Endothelial cell of umbilical vein (primary cell): ENCODE measurements around the gene ADAMTSL2. TPM values are rescaled to one million over a fixed set of nuclear protein-coding genes. Genes with fewer than 3 reads are reported as not detected.
A peak's percentile ranks its signal among the peaks of the same experiment; 100 is the strongest.

Experiments used
- BruUV-seq: library from RNA; stranded (reverse); fragments of 400-500 nt; replicated peaks from 2 replicates; lab custom pipeline; 2021; lab: Mats Ljungman, UMichigan
- CTCF ChIA-PET: fragments of 300-600, 350-600 bp; sonication (Branson Sonifier 250); formaldehyde crosslinking; loops from one replicate; lab custom pipeline; 2021; ENCODE audit warnings: antibody characterized with exemption, inconsistent platforms; lab: Charles Lee
- POLR2A ChIA-PET: fragments of 300-600, 350-600 bp; sonication (Branson Sonifier 250); formaldehyde crosslinking; loops from one replicate; lab custom pipeline; 2021; ENCODE audit warnings: antibody characterized with exemption, inconsistent platforms; lab: Charles Lee
- DNase-seq: peaks from one replicate; pipeline ENCODE4 v3.0.0-alpha.2; 2011; ENCODE audit warnings: low read depth, low spot score
- FAIRE-seq: peaks from 2 replicates; lab custom pipeline; 2011; peaks lifted over from hg19 to GRCh38; lab: Jason Lieb, UNC
- H2AFZ ChIP-seq: 2 replicates; pipeline ENCODE4 v1.6.0; 2012; ENCODE audit warnings: low read depth, low read length, control low read depth, inconsistent platforms
- H3K27ac ChIP-seq: 2 replicates; pipeline ENCODE4 v1.5.1; 2011; ENCODE audit warnings: low read depth, mild to moderate bottlenecking, control low read depth, low read length, moderate library complexity; ENCODE audit not compliant: insufficient read depth
- H3K27me3 ChIP-seq, 2 experiments: 2 replicates each; pipeline versions ENCODE4 v1.6.0 to v1.6.1; 2011; ENCODE audit warnings: low read length in 2 of 2, mixed read lengths in 1 of 2; ENCODE audit not compliant: control insufficient read depth in 2 of 2, insufficient read depth in 2 of 2
- H3K36me3 ChIP-seq, 2 experiments: 2 replicates in 1 of 2; 3 replicates in 1 of 2; pipeline ENCODE4 v1.5.1; 2011; ENCODE audit warnings: low read length in 2 of 2, mild to moderate bottlenecking in 1 of 2, moderate library complexity in 1 of 2; ENCODE audit not compliant: control insufficient read depth in 2 of 2, insufficient read depth in 2 of 2; ENCODE audit errors: extremely low read depth in 1 of 2
- H3K4me1 ChIP-seq: 3 replicates; pipeline ENCODE4 v1.5.1; 2011; ENCODE audit warnings: mild to moderate bottlenecking, low read length; ENCODE audit not compliant: control insufficient read depth, insufficient read depth; ENCODE audit errors: extremely low read depth
- H3K4me2 ChIP-seq: 2 replicates; pipeline ENCODE4 v1.6.1; 2011; ENCODE audit warnings: low read length, control low read depth, mixed read lengths; ENCODE audit not compliant: insufficient read depth
- H3K4me3 ChIP-seq, 3 experiments: fragments of 200-600 bp in 1 of 3; sonication (generic), shearing (Covaris generic) in 1 of 3; replicated peaks in 1 of 3; 2 replicates each; pipeline ENCODE4 v1.5.1; 2011 to 2016; ENCODE audit warnings: control low read depth in 3 of 3, low read length in 3 of 3, mild to moderate bottlenecking in 2 of 3, inconsistent platforms in 1 of 3, low read depth in 1 of 3, moderate library complexity in 1 of 3; ENCODE audit not compliant: insufficient read depth in 1 of 3
- H3K79me2 ChIP-seq: 2 replicates; pipeline ENCODE4 v1.6.0; 2012; ENCODE audit warnings: low read length, inconsistent platforms; ENCODE audit not compliant: control insufficient read depth, insufficient read depth
- H3K9ac ChIP-seq: replicated peaks from 2 replicates; pipeline ENCODE3; 2011; ENCODE audit warnings: low read length, control low read depth; ENCODE audit not compliant: insufficient read depth; ENCODE audit errors: extremely low read depth
- H3K9me1 ChIP-seq: replicated peaks from 3 replicates; pipeline ENCODE4 v1.6.0; 2011; ENCODE audit warnings: mild to moderate bottlenecking, low read length; ENCODE audit not compliant: control insufficient read depth, insufficient read depth; ENCODE audit errors: extremely low read depth
- H3K9me3 ChIP-seq: replicated peaks from 2 replicates; pipeline ENCODE4 v1.5.1; 2012; ENCODE audit warnings: low read length, inconsistent platforms; ENCODE audit not compliant: control insufficient read depth, insufficient read depth
- H4K20me1 ChIP-seq: replicated peaks from 2 replicates; pipeline ENCODE3; 2011; ENCODE audit warnings: mild to moderate bottlenecking, low read length; ENCODE audit not compliant: control insufficient read depth, insufficient read depth; ENCODE audit errors: extremely low read depth
- CTCF ChIP-seq, 2 donors: IDR thresholded peaks; 1 replicate in 1 of 2; 2 replicates in 1 of 2; pipeline ENCODE4 v1.5.1; 2011; ENCODE audit warnings: low read length in 2 of 2, mild to moderate bottlenecking in 2 of 2, moderate library complexity in 2 of 2, control low read depth in 1 of 2, inconsistent platforms in 1 of 2, low read depth in 1 of 2; ENCODE audit not compliant: insufficient read depth in 1 of 2; ENCODE audit errors: extremely low read depth in 1 of 2
- GATA2 ChIP-seq: IDR thresholded peaks from 2 replicates; pipeline ENCODE4 v1.7.0; 2011; ENCODE audit warnings: low read depth, mild to moderate bottlenecking, moderate library complexity, mixed read lengths, low read length; ENCODE audit not compliant: insufficient read length, insufficient read depth
- MYC ChIP-seq: IDR thresholded peaks from one replicate; pipeline ENCODE4 v1.6.1; 2011; ENCODE audit warnings: mild to moderate bottlenecking, low read depth, low read length
- POLR2A ChIP-seq: IDR thresholded peaks from 2 replicates; pipeline ENCODE4 v1.6.1; 2012; ENCODE audit warnings: low read depth, mild to moderate bottlenecking, control low read depth, low read length
- POLR2AphosphoS5 ChIP-seq: IDR thresholded peaks from 2 replicates; pipeline ENCODE4 v1.6.1; 2012; ENCODE audit warnings: low read depth, mild to moderate bottlenecking, control low read depth, low read length, moderate library complexity; ENCODE audit not compliant: insufficient read depth
- dilution Hi-C: fragments of 300-500 bp; cut with MboI; formaldehyde crosslinking; loops from one replicate; pipeline ENCODE4 v1.15.0; 2019; ENCODE audit warnings: low sequenced_read_pairs; ENCODE audit not compliant: extremely low pct_ligation_motif_present
- intact Hi-C: fragments of 100-400 bp; cut with micrococcal nuclease; formaldehyde crosslinking; loops from one replicate; pipeline ENCODE4 v1.10.0; 2022
- polyA plus RNA-seq, 4 experiments: library from polyadenylated mRNA; depleted of rRNA in 3 of 4; stranded (reverse) in 3 of 4; unstranded in 1 of 4; fragments of >200 nt; gene quantifications; 2 replicates each; pipeline versions ENCODE4 v1.2.1 to v1.2.3, GENCODE V29; 2011 to 2012; ENCODE audit warnings: missing spikeins in 1 of 4
- total RNA-seq: library from RNA; stranded (reverse); gene quantifications from 2 replicates; pipeline ENCODE4 v1.2.3, GENCODE V29; 2021

The ADAMTSL2 gene
- total and polyA plus RNA-seq, 2 donors (not counting 3 experiments of a cell fraction or from before 2014, with no cell fraction given): not detected

GRCh38 chr9:133592731-133593409 is 58.4 kb downstream of the ADAMTSL2 start:
- POLR2A ChIA-PET: no interaction called here
- H3K4me2 ChIP-seq: no peak overlapping the region
- H3K9me1 ChIP-seq: no peaks in the 10 kb centered on the region
- no peak overlapping the region for H3K9ac ChIP-seq
- TF ChIP-seq POLR2A: no peak
- no peak for TF ChIP-seq MYC
- peak in 1 of 2 donors; percentile 10 for TF ChIP-seq CTCF (IDR thresholded peaks at IDR 0.05; ENCODE audit: extremely low read depth in 1 of 2, insufficient read depth in 1 of 2, low read depth in 1 of 2, low read length in 2 of 2)
- no peak for TF ChIP-seq POLR2AphosphoS5
- TF ChIP-seq GATA2: no peak
- intact Hi-C loops: no loop called here
- dilution Hi-C loops: no loop called here
- H4K20me1 ChIP-seq: no peaks in the 10 kb centered on the region
- no TSS peak for BruUV-seq
- no peak overlapping the region for H3K27ac ChIP-seq
- no peak overlapping the region for H2AFZ ChIP-seq
- DNase-seq (no peak), FAIRE-seq (no peak)
- H3K79me2 ChIP-seq: no peaks in the 10 kb centered on the region
- H3K9me3 ChIP-seq: peaks cover 1% of the 10 kb centered on the region
- H3K4me3 ChIP-seq: no peak overlapping the region
- H3K4me1 ChIP-seq: no peaks in the 10 kb centered on the region
- H3K27me3 ChIP-seq: no peaks in the 10 kb centered on the region
- no peaks in the 10 kb centered on the region for H3K36me3 ChIP-seq
- CTCF ChIA-PET: no interaction called here
